GM18507 (cell line): ENCODE measurements around the gene ZC3H12A.
A peak's percentile ranks its signal among the peaks of the same experiment; 100 is the strongest.
"Not testable (repeated sequence)": the region's sequence is repeated elsewhere in the genome, so short reads cannot be mapped to it uniquely, and the experiment has no call there.

ENCODE experiments used
- DNase-seq: peaks from one replicate; pipeline ENCODE4 v3.0.0; 2011; ENCODE audit warnings: low read depth; ENCODE audit not compliant: insufficient read length; ENCODE audit errors: extremely low spot score
- FAIRE-seq: peaks from 2 replicates; lab custom pipeline; 2011; peaks lifted over from hg19 to GRCh38; lab: Jason Lieb, UNC

ZC3H12A gene

DNA sequence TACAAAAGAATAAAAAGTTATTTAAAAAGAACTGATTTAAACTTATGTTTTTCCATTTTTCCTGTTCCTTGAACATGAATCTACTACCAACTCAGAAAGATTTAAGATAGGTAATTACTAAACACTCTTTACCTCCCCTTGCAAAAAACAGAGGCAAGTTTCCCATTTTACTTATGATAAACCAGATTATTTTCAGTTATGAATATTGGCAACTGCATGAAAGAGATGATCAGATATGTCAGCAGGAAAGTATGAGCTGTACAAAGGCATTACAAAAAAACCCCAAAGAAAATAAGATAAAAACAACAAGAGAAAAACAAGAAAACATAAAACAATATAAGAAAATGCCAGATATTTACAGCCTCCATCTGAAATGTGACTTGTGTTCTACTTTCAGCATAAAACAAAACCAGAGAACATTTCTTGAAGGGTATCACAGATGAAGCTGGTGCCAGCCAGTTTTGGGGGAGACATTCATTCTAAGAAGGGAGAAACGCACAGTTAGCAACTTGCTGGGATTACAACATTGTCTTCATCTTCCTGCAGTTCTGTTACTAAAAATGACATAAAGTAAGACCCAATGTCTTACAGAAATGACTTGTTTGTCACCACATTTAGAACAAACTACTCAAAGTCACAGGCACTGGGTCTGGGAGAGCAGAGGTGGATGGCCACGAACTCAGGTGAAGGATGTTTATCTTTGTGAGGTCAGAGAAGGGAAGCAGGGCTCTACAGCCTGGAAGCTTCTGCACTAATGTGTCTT is 19.1 kb downstream of the ZC3H12A start:
- FAIRE-seq (peak; percentile 31), DNase-seq (no peak)

GRCh38 chr1:37495875-37496274 is 21.5 kb downstream of the ZC3H12A start:
- no peak for FAIRE-seq
- DNase-seq, result no peak

DNA sequence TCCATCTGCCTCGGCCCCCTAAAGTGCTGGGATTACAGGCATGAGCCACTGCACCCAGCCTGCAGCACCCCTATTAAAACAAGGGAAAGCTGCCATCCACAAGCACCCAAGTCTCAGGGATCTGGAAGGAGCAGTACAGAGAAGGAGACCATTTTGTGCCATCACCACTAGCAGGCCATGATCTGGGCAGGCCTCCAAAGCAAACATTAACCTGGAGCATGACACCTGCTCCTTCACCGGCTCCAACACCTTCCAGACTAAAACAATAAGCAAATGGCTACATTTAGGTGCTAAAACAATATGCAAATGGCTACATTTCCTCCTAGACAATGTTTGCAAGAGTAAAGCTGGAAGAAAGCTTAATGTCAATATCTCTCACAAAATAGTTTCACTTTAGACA is 23.5 kb downstream of the ZC3H12A start:
- no peak for FAIRE-seq
- DNase-seq, result no peak

- FAIRE-seq, result no peak
- DNase-seq, result no peak
These were observed 24.7 kb downstream of the ZC3H12A start for GRCh38 chr1:37498872-37499617.

DNA sequence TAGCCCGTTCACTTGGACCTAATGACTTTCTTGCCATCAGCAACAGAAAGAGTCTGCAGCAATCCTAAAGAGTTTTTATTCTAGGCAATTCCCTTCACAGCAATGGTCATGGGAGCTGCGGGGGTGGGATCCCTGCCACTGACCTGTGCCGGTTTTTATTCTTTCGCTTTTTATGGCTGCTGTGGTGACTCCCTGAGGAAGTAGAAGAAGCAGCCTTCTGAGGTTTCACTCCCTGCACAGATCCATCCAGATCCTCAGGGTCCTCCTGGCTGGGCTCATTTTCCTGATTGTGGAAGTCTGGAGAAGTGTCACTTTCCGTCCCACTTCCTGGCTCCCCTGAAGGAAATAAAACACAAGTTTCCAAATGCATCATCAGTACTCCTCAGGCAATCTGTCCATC is 27.3 kb downstream of the ZC3H12A start:
- no peak for FAIRE-seq
- DNase-seq, result no peak

- no peak for FAIRE-seq
- DNase-seq, result no peak
These were observed 27.7 kb downstream of the ZC3H12A start for GRCh38 chr1:37502104-37502503.

DNA sequence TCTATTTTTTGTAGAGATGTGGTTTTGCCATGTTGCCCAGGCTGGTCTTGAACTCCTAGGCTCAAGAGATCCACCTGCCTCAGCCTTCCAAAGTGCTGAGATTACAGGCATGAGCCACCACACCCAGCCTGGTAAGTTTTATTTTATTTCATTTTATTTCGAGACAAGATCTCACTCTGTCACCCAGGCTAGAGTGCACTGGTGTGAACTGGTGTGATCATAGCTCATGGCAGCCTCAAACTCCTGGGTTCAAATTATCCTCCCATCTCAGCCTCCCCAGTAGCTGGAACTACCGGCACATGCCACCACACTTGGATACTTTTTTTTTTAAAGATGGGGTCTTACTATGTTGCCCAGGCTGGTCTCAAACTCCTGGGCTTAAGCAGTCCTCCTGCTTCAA is 28.4 kb downstream of the ZC3H12A start:
- not testable (repeated sequence) for FAIRE-seq, DNase-seq

- no peak for FAIRE-seq
- DNase-seq, result no peak
These were observed 32.4 kb downstream of the ZC3H12A start for GRCh38 chr1:37506740-37507139.

- FAIRE-seq, result peak; percentile 65
- DNase-seq, result no peak
These were observed 34.8 kb downstream of the ZC3H12A start for GRCh38 chr1:37509181-37509580.

GRCh38 chr1:37513795-37514349 is 39.5 kb downstream of the ZC3H12A start:
- DNase-seq (no peak), FAIRE-seq (no peak)

DNA sequence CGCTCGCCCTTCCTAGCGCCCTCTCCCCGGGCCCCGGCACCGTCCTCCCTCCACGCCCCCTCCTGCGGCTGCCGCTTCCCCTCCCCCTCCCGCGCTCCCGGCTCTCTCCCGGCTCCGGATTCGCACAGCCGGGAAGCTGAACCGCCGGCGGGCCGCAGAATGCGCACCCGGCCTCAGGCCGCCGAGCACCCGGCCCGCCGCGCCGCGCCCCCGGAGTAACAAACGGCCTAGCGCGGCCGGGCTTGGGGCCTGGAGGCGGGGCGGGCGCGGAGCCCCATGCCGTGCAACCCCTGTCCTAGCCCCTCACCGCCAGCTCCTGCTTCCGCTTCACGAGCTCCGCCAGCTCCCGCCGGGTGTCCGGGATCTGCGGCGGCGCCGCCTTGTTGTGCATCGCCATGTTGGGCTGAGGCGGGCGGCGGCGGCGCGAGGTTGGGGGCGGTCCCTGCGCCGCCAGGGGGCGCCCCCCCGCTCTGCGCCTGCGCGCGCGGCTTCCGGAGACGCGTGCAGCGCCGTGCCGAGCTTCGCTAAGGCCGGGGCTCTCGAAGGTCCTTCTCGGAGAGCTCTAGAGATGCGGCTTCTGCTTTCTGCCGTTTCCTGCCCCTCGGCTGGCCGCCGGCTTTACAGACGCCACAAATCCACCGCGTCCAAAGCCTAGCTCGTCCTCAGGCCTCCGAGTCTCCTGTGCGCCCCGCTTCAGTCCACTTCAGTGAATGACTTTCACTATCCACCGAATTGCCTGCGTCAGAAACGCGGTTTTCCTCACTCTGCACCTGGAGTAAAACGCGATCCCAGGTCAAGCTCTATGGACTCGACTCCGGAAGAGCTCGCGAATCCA is 40.2 kb downstream of the ZC3H12A start, which contains the start of gene MEAF6:
TSS of gene MEAF6 (minus strand) at position 417 of the 835 bp plus-strand sequence. CDS start at position 397, 20 bp downstream.
- FAIRE-seq, result peak; percentile 72
- DNase-seq, result peak; percentile 85

- DNase-seq (no peak), FAIRE-seq (no peak)
These were observed 41.0 kb downstream of the ZC3H12A start for GRCh38 chr1:37515185-37516034.

DNA sequence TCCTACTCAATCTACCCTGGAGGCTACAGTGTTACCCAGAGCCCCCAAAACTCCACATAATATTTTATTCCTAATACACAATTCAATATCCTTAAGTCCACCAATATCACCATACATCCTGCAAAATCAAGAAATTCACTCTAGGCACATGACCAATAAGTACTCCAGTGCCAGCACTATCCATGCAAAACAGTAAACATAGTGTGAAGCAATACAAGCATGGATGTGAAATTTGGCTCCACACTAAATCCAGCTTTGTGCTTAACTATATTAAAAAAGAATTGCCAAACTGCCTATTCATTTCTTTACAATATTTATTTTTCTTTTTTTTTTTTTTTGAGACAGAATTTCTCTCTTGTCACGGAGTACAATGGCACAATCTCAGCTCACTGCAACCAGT is 43.2 kb downstream of the ZC3H12A start:
- DNase-seq (no peak), FAIRE-seq (no peak)

GRCh38 chr1:37518241-37518640 is 43.9 kb downstream of the ZC3H12A start:
- FAIRE-seq, DNase-seq: not testable (repeated sequence)

GRCh38 chr1:37518929-37519328 is 44.5 kb downstream of the ZC3H12A start:
- not testable (repeated sequence) for DNase-seq, FAIRE-seq

DNA sequence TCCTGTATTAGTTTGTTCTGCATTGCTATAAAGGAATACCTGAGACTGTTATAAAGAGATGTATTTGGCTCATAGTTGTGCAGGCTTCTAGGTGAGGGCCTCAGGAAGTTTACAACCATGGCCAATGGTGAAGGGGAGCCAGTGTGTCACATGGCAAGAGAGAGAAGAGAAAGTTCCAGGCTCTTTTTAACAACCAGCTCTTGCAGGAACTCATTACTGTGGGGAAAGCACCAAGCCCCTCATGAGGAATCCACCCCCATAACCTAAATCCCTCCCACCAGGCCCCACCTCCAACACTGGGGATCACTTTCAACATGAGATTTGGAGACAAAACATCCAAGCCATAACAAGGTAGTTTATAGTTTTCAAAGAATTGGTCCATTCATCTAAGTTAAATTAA is 45.2 kb downstream of the ZC3H12A start:
- no peak for DNase-seq
- no peak for FAIRE-seq

DNA sequence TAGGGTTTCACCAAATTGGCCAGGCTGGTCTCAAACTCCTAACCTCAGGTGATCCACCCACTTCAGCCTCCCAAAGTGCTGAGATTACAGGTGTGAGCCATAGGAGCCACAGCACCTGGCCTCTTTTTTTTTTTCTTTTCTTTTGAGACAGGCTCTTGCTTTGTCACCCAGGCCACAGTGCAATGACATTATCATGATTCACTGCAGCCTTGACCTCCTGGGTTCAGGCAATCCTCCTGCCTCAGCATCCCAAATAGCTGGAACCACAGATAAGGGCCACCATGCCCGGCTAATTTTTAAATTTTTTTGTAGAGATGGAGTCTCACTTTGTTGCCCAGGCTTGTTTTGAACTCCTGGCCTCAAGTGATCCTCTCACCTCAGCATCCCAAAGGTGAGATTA is 55.5 kb downstream of the ZC3H12A start:
- not testable (repeated sequence) for DNase-seq, FAIRE-seq

DNA sequence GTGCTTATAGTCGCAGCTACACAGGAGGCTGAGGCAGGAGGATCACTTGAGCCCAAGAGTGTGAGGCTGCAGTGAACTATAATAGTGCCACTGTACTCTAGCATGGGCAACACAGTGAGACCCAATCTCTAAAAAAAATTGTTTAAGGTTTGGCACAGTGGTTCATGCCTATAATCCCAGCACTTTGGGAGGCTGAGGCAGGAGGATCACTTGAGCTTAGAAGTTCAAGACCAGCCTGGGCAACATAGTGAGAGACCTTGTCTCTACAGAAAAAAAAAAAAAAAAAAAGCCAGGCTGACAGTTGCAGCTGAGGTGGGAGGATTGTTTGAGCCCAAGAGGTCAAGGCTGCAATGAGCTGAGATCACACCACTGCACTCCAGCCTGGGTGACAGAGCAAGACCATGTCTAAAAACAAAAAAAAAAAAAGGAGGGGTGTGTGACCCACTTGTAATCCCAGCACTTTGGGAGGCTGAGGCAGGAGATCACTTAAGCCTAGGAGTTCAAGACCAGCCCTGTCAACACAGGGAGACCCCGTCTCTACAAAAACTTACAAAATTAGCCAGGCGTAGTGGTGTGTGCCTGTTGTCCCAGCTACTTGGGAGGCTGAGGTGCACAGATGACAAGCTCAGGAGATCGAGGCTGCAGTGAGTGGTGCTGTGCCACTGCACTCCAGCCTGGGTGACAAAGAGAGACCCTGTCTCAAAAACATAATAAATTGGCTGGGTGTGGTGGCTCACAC is 58.2 kb downstream of the ZC3H12A start:
- not testable (repeated sequence) for FAIRE-seq, DNase-seq
